ENCODE data around the gene RBM33. TPM values are rescaled to one million over a fixed set of nuclear protein-coding genes. Genes with fewer than 3 reads are reported as not detected.

The RBM33 gene
- total RNA-seq, 4 donors from 2014 or later = 35.7 to 59.9 (median 44.5) TPM

- 2% methylated on average over 14 to 17 of the region's 69 CpGs for WGBS, 2 donors
- Histone ChIP-seq H3K4me1 (peaks cover 7 to 31% of the 10 kb centered on the region in 2 donors), H3K9me3 (no peaks in the 10 kb centered on the region)
These were observed 165.7 kb downstream of the RBM33 start for GRCh38 chr7:155809947-155810769.

GRCh38 chr7:155810770-155811559 lies 166.5 kb downstream of the RBM33 start:
- 4 to 7% methylated on average over 21 of the region's 21 CpGs for WGBS, 2 donors
- no peak for DNase-seq
- H3K4me3 ChIP-seq (replicated peaks in 1 of 3) = no peak overlapping the region
- no peaks in the 10 kb centered on the region for H3K36me3 ChIP-seq
- TF ChIP-seq CTCF (IDR thresholded peaks at IDR 0.05) (no peak), POLR2A (IDR thresholded peaks at IDR 0.05) (no peak)
- no peak overlapping the region for H3K27ac ChIP-seq
- peaks cover 19% of the 10 kb centered on the region for H3K27me3 ChIP-seq
- H3K4me1 ChIP-seq = peaks cover 7 to 24% of the 10 kb centered on the region in 2 donors
- intact Hi-C loops (cut with DNase I) = no loop called here
- no peaks in the 10 kb centered on the region for H3K9me3 ChIP-seq

More at GRCh38 chr7:155809947-155810769, 165.7 kb downstream of the RBM33 start:
- intact Hi-C loops (cut with DNase I) = no loop called here
- no peak for DNase-seq
- H3K36me3 ChIP-seq = no peaks in the 10 kb centered on the region
- no peak overlapping the region for H3K4me3 ChIP-seq (replicated peaks in 1 of 3)
- peaks cover 19% of the 10 kb centered on the region for H3K27me3 ChIP-seq
- TF ChIP-seq CTCF (IDR thresholded peaks at IDR 0.05) = no peak
- no peak for TF ChIP-seq POLR2A (IDR thresholded peaks at IDR 0.05)
- H3K27ac ChIP-seq = no peak overlapping the region

GRCh38 chr7:155811560-155811894 lies 167.1 kb downstream of the RBM33 start:
- Histone ChIP-seq H3K4me1 (peaks cover 7 to 24% of the 10 kb centered on the region in 2 donors), H3K9me3 (no peaks in the 10 kb centered on the region), H3K27me3 (peaks cover 19% of the 10 kb centered on the region), H3K27ac (no peak overlapping the region), H3K4me3 (replicated peaks in 1 of 3) (no peak overlapping the region), H3K36me3 (no peaks in the 10 kb centered on the region)
- TF ChIP-seq POLR2A (IDR thresholded peaks at IDR 0.05) (no peak), CTCF (IDR thresholded peaks at IDR 0.05) (no peak)
- DNase-seq = no peak
- WGBS, 2 donors = 1 to 8% methylated on average over 13 of the region's 13 CpGs
- intact Hi-C loops (cut with DNase I) = no loop called here

GRCh38 chr7:155811895-155812761 lies 167.7 kb downstream of the RBM33 start, which contains the start of gene SHH:
Gene SHH (minus strand): TSS chr7:155812463. CDS start chr7:155812122, 341 bp downstream.
- H3K9me3 ChIP-seq = no peaks in the 10 kb centered on the region
- intact Hi-C loops (cut with DNase I) = no loop called here
- no peaks in the 10 kb centered on the region for H3K36me3 ChIP-seq
- WGBS, 2 donors = 3% methylated on average over 47 to 51 of the region's 53 CpGs
- DNase-seq = no peak
- peaks cover 7 to 24% of the 10 kb centered on the region in 2 donors for H3K4me1 ChIP-seq
- TF ChIP-seq POLR2A (IDR thresholded peaks at IDR 0.05) = no peak
- no peak for TF ChIP-seq CTCF (IDR thresholded peaks at IDR 0.05)
- H3K4me3 ChIP-seq (replicated peaks in 1 of 3) = no peak within 1 kb of the TSS
- H3K27me3 ChIP-seq = peaks cover 19% of the 10 kb centered on the region
- no peak within 1 kb of the TSS for H3K27ac ChIP-seq

All from thyroid gland (tissue), 4 donors.